Measurements from ENCODE around the gene NRBP1.
A peak's percentile ranks its signal among the peaks of the same experiment; 100 is the strongest.

Gene NRBP1

DNA sequence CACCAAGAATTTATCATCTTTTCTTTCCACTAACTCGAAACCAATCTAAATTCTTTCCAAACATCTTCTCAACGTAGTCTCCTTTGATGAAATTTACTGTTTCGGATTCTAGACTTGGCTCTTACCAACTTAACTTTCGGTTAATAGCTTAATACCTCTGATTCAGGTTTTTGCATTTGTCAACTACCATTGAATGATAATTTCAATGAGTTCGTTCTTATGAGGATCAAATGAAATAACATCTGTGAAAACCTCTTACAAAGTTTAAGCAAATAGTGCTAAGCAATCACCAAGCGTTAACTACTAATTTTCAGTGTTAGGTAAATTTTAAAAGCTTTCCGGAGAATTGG lies 593 bp upstream of the NRBP1 start:
- DNase-seq (ENCODE audit: insufficient read length) = no peak
- no peak for FAIRE-seq
- TF ChIP-seq POLR2AphosphoS5 (IDR thresholded peaks at IDR 0.05; ENCODE audit: low read depth, low read length) = no peak
- TF ChIP-seq TAF1 (IDR thresholded peaks at IDR 0.05; ENCODE audit: borderline replicate concordance, low read depth, low read length) = no peak
- no peak for TF ChIP-seq POLR2A (IDR thresholded peaks at IDR 0.05; ENCODE audit: low read depth, low read length)

- peak; percentile 75 for DNase-seq (ENCODE audit: insufficient read length)
- TF ChIP-seq POLR2AphosphoS5 (IDR thresholded peaks at IDR 0.05; ENCODE audit: low read depth, low read length) (no peak), POLR2A (IDR thresholded peaks at IDR 0.05; ENCODE audit: low read depth, low read length) (no peak), TAF1 (IDR thresholded peaks at IDR 0.05; ENCODE audit: borderline replicate concordance, low read depth, low read length) (no peak)
- peak; percentile 85 for FAIRE-seq
These were observed 629 bp downstream of the NRBP1 start for GRCh38 chr2:27428978-27429541.

- TF ChIP-seq POLR2AphosphoS5 (IDR thresholded peaks at IDR 0.05; ENCODE audit: low read depth, low read length) (no peak), POLR2A (IDR thresholded peaks at IDR 0.05; ENCODE audit: low read depth, low read length) (no peak), TAF1 (IDR thresholded peaks at IDR 0.05; ENCODE audit: borderline replicate concordance, low read depth, low read length) (no peak)
- FAIRE-seq = no peak
- DNase-seq (ENCODE audit: insufficient read length) = no peak
These were observed 3.0 kb downstream of the NRBP1 start for GRCh38 chr2:27431395-27431794.

GRCh38 chr2:27435628-27436027 lies 7.2 kb downstream of the NRBP1 start:
- FAIRE-seq (no peak), DNase-seq (ENCODE audit: insufficient read length) (no peak)
- TF ChIP-seq POLR2A (IDR thresholded peaks at IDR 0.05; ENCODE audit: low read depth, low read length) (no peak), POLR2AphosphoS5 (IDR thresholded peaks at IDR 0.05; ENCODE audit: low read depth, low read length) (no peak), TAF1 (IDR thresholded peaks at IDR 0.05; ENCODE audit: borderline replicate concordance, low read depth, low read length) (no peak)

DNA sequence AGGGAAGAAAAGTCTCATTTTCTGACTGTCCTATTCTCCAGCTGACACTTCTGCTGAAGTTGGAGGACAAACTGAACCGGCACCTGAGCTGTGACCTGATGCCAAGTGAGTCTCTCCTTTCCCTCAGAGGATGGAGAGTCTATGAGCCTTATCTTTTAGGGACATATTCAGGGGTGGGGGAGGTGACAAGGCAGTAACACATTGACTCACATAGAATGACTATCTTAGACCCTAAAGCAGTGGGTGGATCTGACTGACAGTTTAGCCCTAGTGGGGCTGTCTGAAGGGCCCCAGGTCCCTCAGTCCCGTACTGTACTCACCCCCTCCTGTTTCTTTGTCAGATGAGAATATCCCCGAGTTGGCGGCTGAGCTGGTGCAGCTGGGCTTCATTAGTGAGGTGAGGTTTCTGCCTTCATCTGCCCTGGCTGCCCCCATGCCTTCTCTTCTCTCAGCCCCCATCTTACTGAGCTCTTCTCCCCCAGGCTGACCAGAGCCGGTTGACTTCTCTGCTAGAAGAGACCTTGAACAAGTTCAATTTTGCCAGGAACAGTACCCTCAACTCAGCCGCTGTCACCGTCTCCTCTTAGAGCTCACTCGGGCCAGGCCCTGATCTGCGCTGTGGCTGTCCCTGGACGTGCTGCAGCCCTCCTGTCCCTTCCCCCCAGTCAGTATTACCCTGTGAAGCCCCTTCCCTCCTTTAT lies 12.9 kb downstream of the NRBP1 start:
- TF ChIP-seq POLR2A (IDR thresholded peaks at IDR 0.05; ENCODE audit: low read depth, low read length) (no peak), POLR2AphosphoS5 (IDR thresholded peaks at IDR 0.05; ENCODE audit: low read depth, low read length) (no peak), TAF1 (IDR thresholded peaks at IDR 0.05; ENCODE audit: borderline replicate concordance, low read depth, low read length) (no peak)
- FAIRE-seq = no peak
- DNase-seq (ENCODE audit: insufficient read length) = no peak

- TF ChIP-seq POLR2AphosphoS5 (IDR thresholded peaks at IDR 0.05; ENCODE audit: low read depth, low read length) (peak; percentile 47), POLR2A (IDR thresholded peaks at IDR 0.05; ENCODE audit: low read depth, low read length) (peak; percentile 30; the same call in 1 of the 2 replicates), TAF1 (IDR thresholded peaks at IDR 0.05; ENCODE audit: borderline replicate concordance, low read depth, low read length) (no peak)
- FAIRE-seq = no peak
- no peak for DNase-seq (ENCODE audit: insufficient read length)
These were observed 13.8 kb downstream of the NRBP1 start, which contains the start of gene KRTCAP3 for GRCh38 chr2:27441958-27442919. Gene KRTCAP3, plus strand, starts transcription at chr2:27442381. Its CDS starts 32 bp downstream, at chr2:27442413.

DNA sequence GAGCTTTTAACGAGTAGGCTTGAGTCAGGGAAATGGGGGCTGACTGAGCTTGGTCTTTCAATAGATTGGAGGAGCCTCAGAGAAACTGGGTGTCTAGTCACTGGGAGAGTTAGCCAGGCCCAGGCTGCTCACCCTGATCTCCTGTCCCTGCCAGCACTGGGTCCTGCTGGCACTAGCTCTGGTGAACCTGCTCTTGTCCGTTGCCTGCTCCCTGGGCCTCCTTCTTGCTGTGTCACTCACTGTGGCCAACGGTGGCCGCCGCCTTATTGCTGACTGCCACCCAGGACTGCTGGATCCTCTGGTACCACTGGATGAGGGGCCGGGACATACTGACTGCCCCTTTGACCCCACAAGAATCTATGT lies 14.5 kb downstream of the NRBP1 start:
- FAIRE-seq = no peak
- TF ChIP-seq POLR2A (IDR thresholded peaks at IDR 0.05; ENCODE audit: low read depth, low read length) (0 out of 2 replicates have a peak, but pooled peaks have one; percentile 16), POLR2AphosphoS5 (IDR thresholded peaks at IDR 0.05; ENCODE audit: low read depth, low read length) (peak; percentile 29; the same call in 1 of the 2 replicates), TAF1 (IDR thresholded peaks at IDR 0.05; ENCODE audit: borderline replicate concordance, low read depth, low read length) (no peak)
- DNase-seq (ENCODE audit: insufficient read length) = no peak

GRCh38 chr2:27445155-27445554 lies 16.7 kb downstream of the NRBP1 start:
- no peak for TF ChIP-seq POLR2A (IDR thresholded peaks at IDR 0.05; ENCODE audit: low read depth, low read length)
- DNase-seq (ENCODE audit: insufficient read length) = no peak
- FAIRE-seq = no peak

- DNase-seq (ENCODE audit: insufficient read length) (no peak), FAIRE-seq (no peak)
- TF ChIP-seq TAF1 (IDR thresholded peaks at IDR 0.05; ENCODE audit: borderline replicate concordance, low read depth, low read length) = no peak
- TF ChIP-seq POLR2A (IDR thresholded peaks at IDR 0.05; ENCODE audit: low read depth, low read length) = no peak
- TF ChIP-seq POLR2AphosphoS5 (IDR thresholded peaks at IDR 0.05; ENCODE audit: low read depth, low read length) = no peak
These were observed 17.2 kb downstream of the NRBP1 start for GRCh38 chr2:27445615-27446014.

DNA sequence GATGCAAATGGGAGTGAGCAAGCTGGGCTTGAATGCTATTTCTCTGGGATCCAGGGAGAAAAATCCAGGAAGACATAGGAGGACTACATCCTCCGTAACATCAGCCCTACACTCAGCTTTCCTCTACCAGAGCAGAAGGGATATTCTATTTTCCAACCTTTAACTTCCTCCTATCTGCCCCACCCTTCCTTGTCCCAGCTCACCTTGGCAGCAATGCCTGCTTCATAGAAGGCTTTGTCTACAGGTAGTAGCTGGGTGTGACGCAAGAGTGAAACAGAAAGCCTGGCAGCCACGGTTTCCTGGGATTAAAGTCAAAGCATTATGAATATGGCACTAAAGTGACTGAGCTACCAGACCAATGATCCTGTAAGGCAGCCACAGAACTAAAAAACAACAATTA lies 17.6 kb downstream of the NRBP1 start:
- FAIRE-seq = no peak
- no peak for DNase-seq (ENCODE audit: insufficient read length)
- no peak for TF ChIP-seq POLR2A (IDR thresholded peaks at IDR 0.05; ENCODE audit: low read depth, low read length)
- no peak for TF ChIP-seq TAF1 (IDR thresholded peaks at IDR 0.05; ENCODE audit: borderline replicate concordance, low read depth, low read length)
- no peak for TF ChIP-seq POLR2AphosphoS5 (IDR thresholded peaks at IDR 0.05; ENCODE audit: low read depth, low read length)

- FAIRE-seq (no peak), DNase-seq (ENCODE audit: insufficient read length) (no peak)
- TF ChIP-seq TAF1 (IDR thresholded peaks at IDR 0.05; ENCODE audit: borderline replicate concordance, low read depth, low read length) = no peak
- TF ChIP-seq POLR2AphosphoS5 (IDR thresholded peaks at IDR 0.05; ENCODE audit: low read depth, low read length) = no peak
- TF ChIP-seq POLR2A (IDR thresholded peaks at IDR 0.05; ENCODE audit: low read depth, low read length) = no peak
These were observed 19.9 kb downstream of the NRBP1 start for GRCh38 chr2:27448381-27448780.

Measured in GM12892 (cell line).